Anterior cingulate cortex (tissue), 58 donors: ENCODE results near the gene ZMIZ1.

Experiments used
- DNase-seq, 58 donors: peaks; one replicate each; lab custom pipeline; 2025; lab: John Stamatoyannopoulos, UW

The ZMIZ1 gene

DNA sequence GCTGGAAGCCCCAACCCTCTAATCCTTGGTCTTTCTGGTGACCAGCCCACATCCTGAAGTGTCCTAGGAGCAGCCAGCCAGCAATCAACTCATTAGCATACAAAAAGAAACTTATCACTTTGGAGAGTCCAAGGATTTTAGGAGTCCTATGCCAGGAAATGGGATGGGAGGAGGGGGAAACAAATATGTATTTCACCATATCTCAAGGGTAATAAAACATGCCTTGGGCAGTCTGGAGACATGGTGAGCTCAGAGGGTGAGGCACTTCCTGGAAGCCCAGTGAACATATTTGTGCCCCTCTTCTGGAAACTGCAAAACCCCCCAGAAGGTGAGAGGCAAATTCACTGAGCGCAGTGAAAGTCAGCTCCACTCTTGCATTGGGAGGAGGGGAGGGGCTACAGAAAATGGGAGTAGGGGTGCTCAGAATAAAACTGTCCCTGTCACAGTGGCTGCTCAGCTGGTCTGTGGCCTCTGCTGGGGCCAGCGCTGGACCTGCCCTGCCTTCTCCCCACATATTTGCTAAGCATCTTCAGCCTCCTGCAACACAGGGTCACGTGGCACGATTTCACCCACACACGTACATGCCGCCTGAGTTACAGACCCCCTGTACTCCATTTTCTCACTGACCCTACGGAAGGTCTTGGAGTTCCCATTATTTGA is 17.7 kb upstream of the ZMIZ1 start:
- no peak for DNase-seq

DNA sequence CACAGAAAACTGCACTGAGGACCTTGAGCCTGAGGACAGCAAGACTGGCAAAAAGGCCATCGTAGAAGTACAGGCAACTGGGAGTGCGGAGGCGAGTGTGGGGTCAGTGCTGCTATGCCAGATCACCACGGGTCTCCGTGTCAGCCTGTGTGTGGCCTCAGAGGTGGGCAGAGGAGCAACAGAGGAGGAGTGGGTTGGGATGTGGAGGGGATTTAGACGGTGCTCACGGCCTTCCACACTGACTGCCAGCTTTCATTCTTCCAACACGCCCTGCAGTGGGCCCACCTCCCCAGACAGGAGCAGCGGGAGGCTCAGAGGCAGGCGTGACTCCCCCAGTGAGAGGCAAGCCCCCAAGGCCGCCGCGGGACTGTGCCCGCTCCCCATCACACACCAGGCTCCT is 17.0 kb upstream of the ZMIZ1 start:
- no peak for DNase-seq

DNA sequence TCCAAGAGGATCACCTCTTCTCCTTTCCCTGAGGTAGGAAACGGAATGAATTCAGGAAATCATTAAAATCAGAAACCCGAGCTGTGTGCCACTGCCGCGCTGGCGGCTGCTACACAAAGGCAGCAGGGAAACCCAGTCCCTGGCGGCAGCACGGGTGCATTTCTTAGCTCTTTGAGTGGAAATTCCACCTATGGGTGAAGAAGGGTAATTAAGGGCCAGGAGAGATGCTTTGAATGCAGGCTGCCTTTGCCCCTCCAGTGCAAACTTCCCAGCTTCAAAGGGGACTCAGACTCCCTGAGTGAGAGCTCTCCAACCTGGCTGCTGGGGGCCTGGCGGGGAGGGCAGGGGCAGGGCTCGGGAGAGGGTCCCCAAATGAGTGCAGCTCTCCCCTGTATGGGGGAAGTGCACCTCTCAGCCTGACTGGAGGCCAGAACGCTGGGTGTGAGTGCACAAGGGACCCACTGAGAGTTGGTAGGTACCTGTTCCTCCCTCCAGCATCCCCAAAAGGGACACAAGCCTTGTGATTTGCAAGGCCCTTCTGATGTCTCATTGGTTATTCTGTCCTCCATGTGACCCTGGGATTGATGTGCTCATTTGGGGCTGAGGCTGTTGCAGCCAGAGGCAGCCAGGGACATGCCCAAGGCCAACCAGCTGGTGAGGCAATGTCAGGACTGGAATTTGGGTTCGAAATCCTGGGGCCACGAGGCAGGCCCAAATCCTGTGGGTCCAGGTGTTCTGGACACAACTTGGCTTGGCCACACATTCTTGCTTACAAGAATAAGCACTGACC is 16.3 kb upstream of the ZMIZ1 start:
- no peak for DNase-seq

- no peak for DNase-seq
Measured at GRCh38 chr10:79053081-79053434, 15.7 kb upstream of the ZMIZ1 start.

GRCh38 chr10:79053481-79054202 is 15.1 kb upstream of the ZMIZ1 start:
- DNase-seq, result no peak

DNA sequence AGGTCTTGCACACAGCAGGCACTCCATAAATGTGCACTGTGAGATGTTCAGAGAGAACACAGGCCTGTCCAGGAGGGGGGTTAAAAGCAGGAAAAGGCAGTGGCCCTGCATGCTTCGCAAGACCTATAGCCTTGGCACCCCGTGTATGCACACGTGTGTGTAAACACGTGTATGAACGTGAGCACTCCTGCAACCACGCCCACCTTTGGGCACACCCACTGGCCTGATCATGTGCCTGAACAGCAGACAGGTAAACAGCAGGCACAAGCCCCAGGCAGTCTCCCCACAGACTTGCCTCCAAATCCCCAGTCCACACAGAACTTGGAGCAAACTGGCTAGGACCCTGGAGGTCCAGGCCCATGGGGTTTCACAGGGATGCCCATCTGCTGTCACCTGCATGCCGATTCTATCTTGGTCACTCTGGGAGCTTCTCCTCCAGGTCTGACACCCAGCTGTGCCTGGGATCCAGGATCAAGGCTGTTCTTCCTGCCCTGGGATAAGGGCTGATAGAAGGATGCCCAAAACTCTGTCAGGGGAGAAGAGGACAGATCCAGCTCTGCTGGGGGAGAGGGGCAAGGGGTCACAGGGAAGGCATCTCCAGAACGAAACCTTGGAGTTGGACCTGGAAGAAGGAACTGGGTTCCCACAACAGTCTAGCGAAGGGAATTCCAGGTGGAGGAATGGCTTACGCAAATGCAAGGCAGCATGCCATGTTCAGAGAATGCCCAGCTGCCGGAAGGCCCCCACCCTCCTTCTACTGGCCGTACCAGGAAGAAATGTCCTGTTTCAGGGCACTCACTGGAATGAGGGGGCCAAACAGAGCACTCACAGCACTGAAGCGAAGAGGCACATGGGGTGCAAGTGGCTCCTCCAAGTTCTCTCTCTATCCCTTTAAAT is 14.3 kb upstream of the ZMIZ1 start:
- no peak for DNase-seq

GRCh38 chr10:79055100-79055782 is 13.5 kb upstream of the ZMIZ1 start:
- no peak for DNase-seq

GRCh38 chr10:79055892-79056291 is 12.9 kb upstream of the ZMIZ1 start:
- DNase-seq, result no peak

DNA sequence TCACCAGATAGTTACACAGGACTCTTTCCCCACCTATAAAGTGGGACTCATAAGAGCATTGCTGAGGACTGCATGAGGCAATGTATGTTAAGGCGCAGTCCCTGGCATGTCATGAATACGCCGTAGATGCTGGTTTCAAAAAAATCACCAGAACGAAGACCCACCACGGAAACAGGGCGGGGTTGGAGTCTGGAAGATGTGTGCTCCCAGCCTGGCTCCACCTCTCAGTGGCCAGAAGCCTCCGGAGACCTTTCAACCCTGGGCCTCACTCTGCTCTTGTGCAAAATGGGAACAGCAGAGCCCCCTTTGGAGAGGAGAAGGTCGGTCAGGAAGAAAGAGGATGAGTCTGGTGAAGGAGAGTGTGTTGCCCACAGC is 12.4 kb upstream of the ZMIZ1 start:
- DNase-seq, result no peak

- no peak for DNase-seq
Measured at GRCh38 chr10:79056736-79057391, 11.9 kb upstream of the ZMIZ1 start.

DNA sequence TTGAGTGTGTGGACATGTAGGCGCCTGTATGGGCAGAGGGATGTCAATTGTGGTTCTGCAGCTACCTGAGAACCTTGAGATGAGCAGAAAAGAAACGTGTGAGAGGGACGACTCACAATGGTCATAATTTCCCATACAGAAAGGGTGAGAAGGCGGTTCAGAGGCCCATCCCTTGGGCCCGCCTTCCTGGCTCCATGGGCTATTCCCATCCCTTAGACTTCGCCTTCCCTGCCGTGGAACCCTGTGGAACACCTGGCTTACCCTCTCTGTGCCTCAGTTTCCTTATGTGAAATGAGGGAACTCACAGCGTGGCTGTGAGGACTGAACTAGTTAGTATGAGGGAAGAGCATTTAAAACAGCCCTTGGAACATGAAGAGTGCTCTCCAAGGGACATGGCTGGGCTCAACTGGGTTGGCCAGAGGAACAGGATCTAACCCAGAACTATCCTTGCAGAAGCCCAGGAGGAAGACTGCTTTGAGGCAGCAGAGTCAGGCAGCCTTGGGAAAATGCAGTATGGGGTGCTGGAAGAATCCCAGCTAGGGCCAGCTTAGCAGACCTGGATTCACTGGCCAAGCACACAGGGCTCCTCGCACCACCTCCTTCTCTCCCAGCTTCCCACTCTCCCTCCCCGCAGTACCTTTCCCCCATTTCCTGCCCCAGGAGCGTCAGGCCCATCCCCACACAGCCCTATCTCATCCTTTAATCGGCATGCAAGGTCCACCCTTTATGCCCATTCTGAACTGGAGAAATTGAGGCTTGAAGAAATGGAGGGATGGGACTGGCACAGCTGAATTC is 11.1 kb upstream of the ZMIZ1 start:
- no peak for DNase-seq

DNA sequence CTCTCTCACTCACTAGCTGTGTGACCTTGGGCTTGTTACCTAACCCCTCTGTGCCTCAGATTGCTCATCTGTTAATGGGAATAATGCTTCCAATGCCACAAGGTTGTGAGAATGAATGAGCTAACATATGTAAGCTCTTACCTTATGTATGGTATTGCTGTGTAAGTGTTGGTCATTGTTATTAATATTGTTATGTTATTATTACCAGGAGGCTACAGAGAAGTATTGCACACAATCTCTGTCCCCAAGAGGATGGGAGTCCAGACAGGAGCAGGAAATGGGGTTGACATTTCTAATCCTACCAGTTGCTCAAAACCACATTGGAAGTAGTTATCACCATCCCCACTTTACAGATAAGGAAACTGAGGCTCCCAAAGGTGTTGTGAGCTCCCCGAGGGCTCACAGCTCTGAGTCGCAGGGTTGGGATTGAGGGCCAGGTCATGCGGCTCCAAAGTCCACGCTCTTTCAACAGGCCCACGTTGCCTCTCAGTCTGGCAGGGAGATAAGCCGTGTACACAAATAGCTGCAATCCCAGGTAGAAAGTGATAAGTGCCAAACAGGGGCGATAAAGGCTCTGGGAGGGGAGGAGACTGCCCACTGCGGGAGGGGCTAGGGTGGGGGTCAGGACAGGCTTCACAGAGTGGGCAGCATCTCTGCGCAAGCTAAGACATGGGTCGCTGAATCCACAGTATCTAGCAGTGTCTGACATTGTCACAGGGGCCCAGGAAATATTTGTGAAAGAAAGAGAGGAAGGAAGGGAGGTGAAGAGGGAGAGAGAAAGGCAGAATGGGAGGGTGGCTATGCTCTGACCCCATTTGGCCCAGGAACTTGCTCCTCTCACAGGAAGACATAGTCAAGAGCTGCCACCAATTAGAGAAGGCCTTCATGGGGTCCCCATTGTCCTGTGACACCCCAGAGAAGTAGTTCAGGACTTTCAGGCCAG is 9.6 kb upstream of the ZMIZ1 start:
- DNase-seq, result no peak

DNA sequence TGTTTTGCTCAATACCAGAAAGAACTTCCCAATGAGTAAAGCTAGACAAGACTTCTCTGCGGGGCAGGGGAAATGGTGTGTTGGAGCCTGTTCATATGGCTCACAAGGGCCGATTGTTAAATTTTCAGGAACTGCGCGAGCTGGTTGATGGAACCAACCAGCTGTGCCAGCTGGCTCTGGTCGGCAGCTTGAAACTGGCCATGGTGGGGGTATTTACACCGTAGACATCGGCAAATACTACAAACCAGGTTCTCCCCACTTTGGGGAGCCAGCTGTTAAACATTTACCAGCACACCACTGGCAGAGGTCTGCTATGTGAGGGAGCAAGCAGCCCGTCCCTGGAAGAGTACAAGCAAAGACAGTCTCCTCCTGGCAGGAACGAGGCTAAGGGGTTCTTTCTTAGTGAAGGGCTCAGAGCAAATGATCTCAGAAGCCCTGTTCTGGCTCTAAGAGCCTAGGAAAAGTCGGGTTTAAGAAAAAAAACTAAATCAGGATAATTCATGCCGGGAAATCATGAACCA is 8.8 kb upstream of the ZMIZ1 start:
- DNase-seq, result peak in 48 of 58 donors; percentile 19 to 87 (median 66)

DNA sequence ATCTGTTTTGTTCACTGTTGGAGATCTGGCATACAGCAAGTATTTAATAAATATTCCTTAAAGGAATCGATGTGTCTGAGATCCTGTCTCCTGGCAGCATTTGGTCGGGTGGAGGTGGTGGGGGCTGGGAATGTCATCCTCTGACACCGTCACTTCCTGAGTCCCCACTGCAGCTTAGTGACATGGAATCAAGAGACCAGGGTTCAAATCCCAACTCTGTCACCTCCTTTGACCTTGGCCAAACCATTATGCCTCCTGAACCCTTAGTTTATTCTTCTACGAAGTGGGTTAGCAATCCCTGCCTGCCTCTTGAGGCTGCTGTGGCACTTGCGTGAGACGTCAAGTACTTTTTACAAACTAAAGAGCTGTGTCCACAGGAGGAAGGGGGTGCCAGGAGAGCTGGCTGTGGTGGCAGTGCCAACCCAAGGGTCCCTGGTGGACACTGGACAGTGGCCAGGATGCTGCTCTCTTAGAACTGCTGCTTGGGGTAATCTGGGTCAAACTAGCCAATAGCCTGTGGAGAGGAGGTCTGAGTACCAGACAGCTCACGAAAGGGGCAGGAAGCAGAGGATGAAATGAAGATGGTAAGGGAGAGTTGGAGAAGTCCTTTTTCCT is 8.0 kb upstream of the ZMIZ1 start:
- no peak for DNase-seq

DNA sequence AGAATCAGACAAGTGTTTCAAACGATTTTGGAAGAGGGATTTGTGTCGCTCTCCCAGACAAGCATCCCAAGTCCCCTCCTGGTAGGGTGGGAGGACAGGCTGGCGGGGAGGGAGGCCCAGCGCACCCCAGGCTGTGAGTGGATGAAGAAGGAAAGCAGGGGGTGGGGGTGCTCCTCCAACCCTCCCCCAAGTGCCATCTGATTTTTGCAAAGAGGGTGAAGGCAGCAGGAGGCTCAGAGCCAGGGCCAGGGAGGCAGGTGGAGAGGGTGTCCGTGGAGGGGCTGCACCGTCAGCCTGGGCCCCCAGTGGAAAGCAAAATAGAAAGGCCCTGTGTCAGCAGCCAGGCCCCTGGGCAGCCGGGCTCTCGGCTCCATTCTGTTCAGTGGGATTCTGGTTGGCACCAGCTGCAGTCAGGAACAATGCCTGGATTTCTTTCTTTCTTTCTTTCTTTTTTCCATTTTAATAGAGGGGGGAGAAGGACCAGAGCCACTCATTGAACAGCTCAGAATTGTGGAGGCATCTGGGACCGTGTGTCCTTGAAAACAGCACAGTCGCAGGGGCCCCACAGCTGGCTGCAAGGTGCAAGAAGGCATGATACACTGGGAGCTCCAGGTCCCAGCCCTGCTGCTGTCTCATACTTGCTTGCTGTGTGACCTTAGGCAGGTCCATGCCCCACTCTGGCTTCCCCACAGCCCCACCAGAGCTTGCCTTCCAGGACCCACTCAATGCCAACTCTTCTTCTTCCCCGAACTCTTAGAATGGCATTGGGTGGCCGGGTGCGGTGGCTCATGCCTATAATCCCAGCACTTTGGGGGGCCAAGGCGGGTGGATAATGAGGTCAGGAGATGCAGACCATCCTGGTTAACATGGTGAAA is 7.1 kb upstream of the ZMIZ1 start:
- peak in 18 of 58 donors; percentile 26 to 65 (median 42) for DNase-seq

- DNase-seq, result no peak
Measured at GRCh38 chr10:79063071-79063491, 5.7 kb upstream of the ZMIZ1 start.
